A549 (cell line): Measurements from ENCODE around the gene UROD.

Source experiments
- CTCF ChIP-seq: fragments of >200 bp; sonication (Bioruptor Twin); formaldehyde crosslinking; IDR thresholded peaks from 3 replicates; pipeline ENCODE4 v1.5.1; 2016
- ESRRA ChIP-seq: fragments of 150-350 bp; IDR thresholded peaks from 2 replicates; pipeline ENCODE4 v1.6.1; 2014; ENCODE audit warnings: mild to moderate bottlenecking, low read length, borderline replicate concordance
- FOSB ChIP-seq: fragments of 250-450 bp; sonication (Bioruptor Pico); IDR thresholded peaks from 2 replicates; pipeline ENCODE4 v1.5.0; 2020; ENCODE audit warnings: mild to moderate bottlenecking, moderate library complexity
- HOXA7 ChIP-seq: fragments of 250-450 bp; sonication (Bioruptor Pico); IDR thresholded peaks from 2 replicates; pipeline ENCODE4 v1.5.0; 2020; ENCODE audit warnings: mild to moderate bottlenecking, moderate library complexity
- POLR2A ChIP-seq: IDR thresholded peaks from 2 replicates; pipeline ENCODE4 v1.6.1; 2012; ENCODE audit warnings: mild to moderate bottlenecking, low read length
- SMC3 ChIP-seq: fragments of >200 bp; sonication (Bioruptor Twin); formaldehyde crosslinking; IDR thresholded peaks from 3 replicates; pipeline ENCODE4 v1.6.1; 2018; ENCODE audit warnings: inconsistent platforms

DNA sequence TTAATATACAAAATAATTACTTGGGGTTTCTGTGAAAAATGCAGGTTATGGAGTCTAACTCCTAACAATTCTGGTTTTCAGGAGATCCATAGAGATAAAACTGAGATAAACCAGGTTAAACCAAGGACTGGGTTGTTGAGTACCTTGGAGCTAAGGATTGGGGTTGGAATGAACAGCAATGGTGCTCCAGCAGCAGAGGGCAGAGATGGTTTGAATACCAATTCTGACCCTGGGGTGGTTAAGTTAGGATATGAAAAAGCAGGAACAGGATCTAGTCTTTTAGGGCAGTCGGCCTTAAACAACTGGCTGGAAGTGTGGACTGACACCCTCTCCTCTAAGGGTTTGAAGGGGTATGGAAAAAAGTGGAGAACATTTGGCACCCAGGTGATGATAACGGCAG is 53.0 kb downstream of the UROD start:
- TF ChIP-seq POLR2A (no peak), ESRRA (no peak), CTCF (no peak), FOSB (CRISPR knock-in tag) (no peak), SMC3 (no peak), HOXA7 (CRISPR knock-in tag) (no peak)
